HCT116 (cell line): ENCODE data around the gene KRTAP5-3. TPM values are rescaled to one million over a fixed set of nuclear protein-coding genes. Genes with fewer than 3 reads are reported as not detected.

Experiments used
- ATAC-seq: fragments of 200-7000 bp; cut with Tn5 transposase; 2 replicates; pipeline ENCODE4 v1.9.1; 2020; ENCODE audit warnings: mild to moderate bottlenecking, moderate library complexity
- BruUV-seq: library from RNA; stranded (reverse); fragments of 400-500 nt; replicated peaks from 2 replicates; lab custom pipeline; 2021; lab: Mats Ljungman, UMichigan
- CTCF ChIA-PET: fragments of 300-600 bp; sonication (Branson Sonifier 250); formaldehyde crosslinking; loops from one replicate; lab custom pipeline; 2021; ENCODE audit warnings: antibody characterized with exemption; lab: Charles Lee
- POLR2A ChIA-PET: fragments of 300-600, 350-600 bp; sonication (Branson Sonifier 250); formaldehyde crosslinking; loops from one replicate; lab custom pipeline; 2021; ENCODE audit warnings: antibody characterized with exemption; lab: Charles Lee
- RAD21 ChIA-PET, 2 experiments: fragments of 300-600 bp; sonication (Branson Sonifier 250); formaldehyde crosslinking; loops; one replicate each; lab custom pipeline; 2023; ENCODE audit warnings: low total read pairs in 2 of 2; ENCODE audit not compliant: uncharacterized antibody in 2 of 2, unreplicated experiment in 2 of 2, low non-redundant PET in 1 of 2; lab: Charles Lee
- DNase-seq: peaks from one replicate; pipeline ENCODE4 v3.0.0-alpha.2; 2010; ENCODE audit warnings: low read depth, low spot score
- H2AFZ ChIP-seq: fragments of 200-600 bp; shearing (Covaris generic), sonication (generic); 2 replicates; pipeline ENCODE4 v1.6.1; 2017; ENCODE audit warnings: low read depth, mixed run types, mixed read lengths, antibody characterized with exemption, low read length; ENCODE audit not compliant: poor library complexity, severe bottlenecking
- H3K27ac ChIP-seq: 2 replicates; pipeline ENCODE4 v1.5.1; 2012; ENCODE audit warnings: low read depth, low read length
- H3K27me3 ChIP-seq: fragments of 200-600 bp; sonication (generic); 2 replicates; pipeline ENCODE4 v1.6.1; 2016; ENCODE audit warnings: mixed run types, low read length, mixed read lengths; ENCODE audit not compliant: insufficient read depth
- H3K36me3 ChIP-seq, 2 experiments: fragments of 200-500 bp in 1 of 2; fragments of 200-600 bp in 1 of 2; sonication (Bioruptor generic) in 1 of 2; sonication (generic) in 1 of 2; 2 replicates each; pipeline versions ENCODE4 v1.5.1 to v1.6.1; 2014 to 2016; ENCODE audit warnings: low read length in 2 of 2, inconsistent platforms in 1 of 2, mixed read lengths in 1 of 2, mixed run types in 1 of 2; ENCODE audit not compliant: insufficient read depth in 2 of 2, control insufficient read depth in 1 of 2
- H3K4me1 ChIP-seq, 2 experiments: fragments of 200-600 bp in 1 of 2; sonication (generic) in 1 of 2; 2 replicates each; pipeline versions ENCODE4 v1.5.1 to v1.6.1; 2012 to 2017; ENCODE audit warnings: low read length in 2 of 2, inconsistent platforms in 1 of 2, mild to moderate bottlenecking in 1 of 2, mixed read lengths in 1 of 2, mixed run types in 1 of 2, moderate library complexity in 1 of 2; ENCODE audit not compliant: insufficient read depth in 2 of 2, control insufficient read depth in 1 of 2
- H3K4me2 ChIP-seq: fragments of 200-600 bp; sonication (generic); 2 replicates; pipeline ENCODE4 v1.6.1; 2017; ENCODE audit warnings: mixed run types, low read length, mixed read lengths
- H3K4me3 ChIP-seq, 2 experiments: fragments of 200-600 bp in 1 of 2; sonication (generic) in 1 of 2; replicated peaks in 1 of 2; 2 replicates each; pipeline ENCODE4 v1.5.1; 2011 to 2016; ENCODE audit warnings: low read length in 2 of 2, control low read depth in 1 of 2, low read depth in 1 of 2, mild to moderate bottlenecking in 1 of 2, mixed read lengths in 1 of 2, mixed run types in 1 of 2
- H3K79me2 ChIP-seq: fragments of 200-600 bp; sonication (generic); 2 replicates; pipeline ENCODE4 v1.6.1; 2017; ENCODE audit warnings: mild to moderate bottlenecking, mixed run types, low read length, moderate library complexity, mixed read lengths; ENCODE audit not compliant: insufficient read depth
- H3K9ac ChIP-seq: fragments of 200-600 bp; sonication (generic); 2 replicates; pipeline ENCODE4 v1.6.1; 2016; ENCODE audit warnings: low read length, mixed read lengths
- H3K9me2 ChIP-seq: fragments of 200-600 bp; sonication (generic), shearing (Covaris generic); 2 replicates; pipeline ENCODE4 v1.6.1; 2017; ENCODE audit warnings: mixed run types, mild to moderate bottlenecking, moderate library complexity; ENCODE audit not compliant: insufficient read depth
- H3K9me3 ChIP-seq, 2 experiments: fragments of 200-500 bp in 1 of 2; fragments of 200-600 bp in 1 of 2; sonication (Bioruptor generic) in 1 of 2; sonication (generic) in 1 of 2; 2 replicates each; pipeline ENCODE4 v1.6.1; 2014 to 2017; ENCODE audit warnings: low read length in 2 of 2, mixed read lengths in 2 of 2, inconsistent platforms in 1 of 2, low read depth in 1 of 2, mild to moderate bottlenecking in 1 of 2, mixed run types in 1 of 2, moderate library complexity in 1 of 2; ENCODE audit not compliant: control insufficient read depth in 1 of 2, insufficient read depth in 1 of 2
- H4K20me1 ChIP-seq: fragments of 200-600 bp; sonication (generic), shearing (Covaris generic); 2 replicates; pipeline ENCODE4 v1.6.1; 2017; ENCODE audit warnings: mixed run types, mild to moderate bottlenecking, moderate library complexity; ENCODE audit not compliant: insufficient read depth
- ATF3 ChIP-seq: IDR thresholded peaks from 2 replicates; pipeline ENCODE4 v1.6.1; 2012
- CBX3 ChIP-seq: IDR thresholded peaks from 2 replicates; pipeline ENCODE4 v1.6.1; 2012; ENCODE audit warnings: low read depth
- CEBPB ChIP-seq: IDR thresholded peaks from 2 replicates; pipeline ENCODE4 v1.6.1; 2012; ENCODE audit warnings: low read depth
- EGR1 ChIP-seq: IDR thresholded peaks from 2 replicates; pipeline ENCODE4 v1.6.1; 2012; ENCODE audit warnings: low read depth
- FOSL1 ChIP-seq: IDR thresholded peaks from 2 replicates; pipeline ENCODE4 v1.6.1; 2012; ENCODE audit warnings: low read depth
- POLR2A ChIP-seq: IDR thresholded peaks from 2 replicates; pipeline ENCODE4 v1.7.0; 2011; ENCODE audit warnings: borderline replicate concordance; ENCODE audit not compliant: insufficient read depth, insufficient read length; ENCODE audit errors: extremely low read depth
- RAD21 ChIP-seq: IDR thresholded peaks from 2 replicates; pipeline ENCODE4 v1.6.1; 2012; ENCODE audit warnings: low read depth, mild to moderate bottlenecking
- REST ChIP-seq: IDR thresholded peaks from 2 replicates; pipeline ENCODE4 v1.6.1; 2012; ENCODE audit warnings: low read depth
- TCF7L2 ChIP-seq: IDR thresholded peaks from 2 replicates; pipeline ENCODE4 v1.7.0; 2011; ENCODE audit warnings: borderline replicate concordance, inconsistent platforms; ENCODE audit not compliant: insufficient read depth, insufficient read length; ENCODE audit errors: extremely low read depth
- ZFX ChIP-seq: fragments of 450-650 bp; IDR thresholded peaks from 2 replicates; pipeline ENCODE4 v1.6.1; 2017
- ZNF274 ChIP-seq: fragments of 200-500 bp; sonication (Bioruptor generic); IDR thresholded peaks from 2 replicates; pipeline ENCODE4 v1.6.1; 2014; ENCODE audit warnings: mild to moderate bottlenecking, low read depth, low read length, inconsistent platforms
- intact Hi-C: fragments of 100-400 bp; cut with micrococcal nuclease; formaldehyde crosslinking; loops from 2 replicates; pipeline ENCODE4 v1.10.0; 2022
- total RNA-seq: library from RNA; stranded (reverse); gene quantifications from one replicate; pipeline ENCODE4 v1.2.1, GENCODE V29; 2021; ENCODE audit not compliant: unreplicated experiment

Gene KRTAP5-3
- total RNA-seq, 1 experiment from 2014 or later, result not detected

GRCh38 chr11:1645357-1645821 lies 37.1 kb upstream of the KRTAP5-3 start:
- Histone ChIP-seq H3K79me2 (no peaks in the 10 kb centered on the region), H4K20me1 (no peaks in the 10 kb centered on the region), H3K36me3 (no peaks in the 10 kb centered on the region), H3K9me3 (no peaks in the 10 kb centered on the region), H3K27me3 (no peaks in the 10 kb centered on the region), H2AFZ (no peak overlapping the region), H3K4me2 (no peak overlapping the region), H3K9me2 (no peaks in the 10 kb centered on the region), H3K9ac (no peak overlapping the region), H3K27ac (no peak overlapping the region), H3K4me3 (no peak overlapping the region), H3K4me1 (peaks cover 0 to 6% of the 10 kb centered on the region in 2 experiments; a peak in 1 of 4 replicates)
- no peak for ATAC-seq
- POLR2A ChIA-PET, result no interaction called here
- intact Hi-C loops, result no loop called here
- CTCF ChIA-PET, result no interaction called here
- no TSS peak for BruUV-seq
- RAD21 ChIA-PET, result no interaction called here
- DNase-seq, result no peak
- TF ChIP-seq CBX3 (no peak), EGR1 (no peak), RAD21 (no peak), CEBPB (no peak), ZFX (no peak), REST (no peak), ATF3 (no peak), ZNF274 (no peak), FOSL1 (no peak), TCF7L2 (no peak), POLR2A (no peak)
